Measurements from ENCODE around the gene PGLYRP2.

The PGLYRP2 gene

DNA sequence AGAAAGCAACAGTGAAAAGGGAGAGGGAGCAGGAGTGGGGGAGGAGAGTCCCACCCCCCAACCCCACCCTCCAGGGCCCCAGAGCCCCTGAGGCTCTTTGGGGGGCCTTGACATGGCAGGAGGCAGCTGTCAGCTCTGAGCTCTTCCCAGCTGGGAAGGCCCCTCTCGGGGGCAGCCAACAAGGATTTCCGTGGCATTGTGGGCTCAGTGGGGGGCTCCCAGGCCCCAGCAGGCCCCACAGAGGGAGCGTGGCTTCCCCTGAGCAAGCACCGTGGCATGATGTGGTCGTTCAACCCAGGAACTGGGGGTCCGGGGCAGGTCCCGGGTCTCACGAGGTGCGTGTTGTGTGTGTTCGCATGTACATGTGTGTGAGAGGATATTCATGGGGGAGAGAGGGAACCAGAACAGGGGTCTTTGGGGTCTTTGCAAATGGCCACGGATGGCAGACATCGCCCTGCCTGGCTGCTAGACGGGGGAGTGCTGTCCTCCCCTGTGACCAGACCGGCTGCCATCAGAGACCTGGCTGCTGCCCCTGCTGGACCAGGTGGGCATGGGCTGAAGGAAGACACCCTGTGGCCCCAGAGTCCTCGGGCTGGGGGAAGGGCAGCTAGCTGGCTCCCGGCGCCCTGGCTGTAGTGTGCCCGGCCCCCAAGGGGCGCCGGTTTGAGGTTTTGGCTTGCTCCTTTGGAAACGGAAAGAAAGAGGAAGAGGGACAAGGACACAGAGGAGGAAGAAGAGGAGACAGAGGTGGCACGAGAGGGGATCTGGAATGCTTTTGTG is 56.8 kb downstream of the PGLYRP2 start:
- no peak for DNase-seq

DNA sequence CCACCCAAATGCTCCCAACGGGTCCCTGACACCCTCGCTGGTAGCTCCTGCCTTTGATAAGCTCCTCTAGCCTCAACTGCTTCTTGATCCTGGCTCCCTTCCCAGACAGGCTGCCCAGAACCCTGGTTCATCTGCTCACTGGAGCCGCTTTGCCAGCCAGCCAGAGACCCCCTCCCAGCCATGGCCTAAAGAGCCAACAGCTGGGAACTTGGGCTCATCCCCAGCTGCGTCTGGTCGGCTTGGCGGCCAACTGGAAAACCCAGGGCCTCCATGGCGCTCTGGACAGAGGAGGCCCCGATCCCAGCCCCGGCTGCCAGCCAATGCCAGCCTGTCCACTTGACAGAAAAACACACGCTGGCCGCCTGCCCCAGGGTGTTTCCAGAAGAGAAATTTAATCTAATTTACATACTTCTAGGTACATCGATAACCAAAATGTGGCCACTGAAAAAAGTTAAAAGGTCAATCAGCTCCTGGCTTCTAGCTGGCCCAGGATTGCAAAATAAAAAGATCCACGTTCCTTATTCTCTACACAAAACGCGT is 57.5 kb downstream of the PGLYRP2 start:
- DNase-seq, result no peak

DNA sequence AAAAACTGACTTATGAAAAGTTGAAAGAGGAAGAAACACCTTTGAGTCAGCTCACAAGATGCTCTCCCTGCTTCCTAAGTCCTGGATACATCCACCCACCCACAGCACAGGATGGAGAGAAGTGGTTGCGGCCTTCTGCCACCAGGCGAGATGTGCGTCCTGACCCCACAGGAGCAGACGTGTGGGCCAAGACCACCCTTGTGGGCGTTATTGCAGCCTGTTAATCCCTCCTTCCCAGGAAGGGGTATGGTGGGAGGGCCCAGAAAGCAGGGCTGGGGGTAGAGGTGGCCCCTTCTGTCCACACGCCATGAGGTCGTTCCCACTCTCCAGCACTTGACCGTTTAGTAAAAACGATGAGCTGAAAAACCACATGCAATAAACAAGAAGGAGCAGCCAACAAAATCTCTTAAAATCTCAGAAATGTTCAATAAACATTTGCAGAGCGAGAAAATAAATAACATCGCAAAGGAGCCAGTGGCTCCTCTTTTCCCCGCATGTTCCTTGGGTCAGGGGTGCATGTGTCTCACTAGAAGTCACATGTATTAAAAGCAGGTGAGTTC is 58.1 kb downstream of the PGLYRP2 start:
- no peak for DNase-seq

DNA sequence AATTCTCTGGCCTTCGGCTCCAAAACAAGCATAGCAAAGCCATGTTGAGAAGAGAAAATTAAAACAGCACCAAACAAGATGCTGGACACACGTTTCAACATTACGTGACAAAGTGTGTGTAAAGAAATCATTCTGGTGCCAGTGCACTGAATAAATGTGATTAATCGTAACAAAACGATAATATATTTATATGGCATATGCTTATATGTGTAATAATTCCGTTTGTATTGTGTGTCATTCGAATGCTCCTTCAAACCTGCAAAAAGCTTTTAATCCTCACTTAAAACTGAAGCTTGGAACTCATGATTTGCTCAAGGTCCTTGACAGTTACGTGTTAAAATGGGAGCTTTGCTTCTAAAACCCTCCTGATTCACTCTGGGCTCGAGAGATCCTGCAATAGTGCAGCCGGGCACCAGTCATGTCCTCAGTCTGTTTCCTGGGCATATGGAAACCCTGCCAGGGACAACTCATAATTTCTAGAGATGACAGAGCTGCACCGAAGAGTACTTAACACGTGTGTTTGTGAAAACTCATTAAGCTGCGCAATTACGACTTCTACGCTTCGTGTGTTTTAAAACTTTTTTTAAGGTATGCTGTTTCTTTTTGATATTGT is 59.8 kb downstream of the PGLYRP2 start:
- no peak for DNase-seq

All from HCEC 1CT (cell line).